G401 (cell line): ENCODE data around the gene OSCP1. TPM values are rescaled to one million over a fixed set of nuclear protein-coding genes. Genes with fewer than 3 reads are reported as not detected.

Experiments
- DNase-seq: peaks from one replicate; pipeline ENCODE4 v3.0.0-alpha.2; 2015; ENCODE audit warnings: low spot score
- in situ Hi-C: cut with HindIII; loops from 2 replicates; pipeline ENCODE4 v1.10.0; 2016; ENCODE audit warnings: low sequenced_read_pairs, mixed read lengths
- total RNA-seq: library from RNA; depleted of rRNA; stranded (reverse); fragments of >200 nt; shearing (Covaris generic); gene quantifications from 2 replicates; pipeline ENCODE4 v1.2.3, GENCODE V29; 2014

The OSCP1 gene
- total RNA-seq, 1 experiment from 2014 or later: 16.2 TPM

DNA sequence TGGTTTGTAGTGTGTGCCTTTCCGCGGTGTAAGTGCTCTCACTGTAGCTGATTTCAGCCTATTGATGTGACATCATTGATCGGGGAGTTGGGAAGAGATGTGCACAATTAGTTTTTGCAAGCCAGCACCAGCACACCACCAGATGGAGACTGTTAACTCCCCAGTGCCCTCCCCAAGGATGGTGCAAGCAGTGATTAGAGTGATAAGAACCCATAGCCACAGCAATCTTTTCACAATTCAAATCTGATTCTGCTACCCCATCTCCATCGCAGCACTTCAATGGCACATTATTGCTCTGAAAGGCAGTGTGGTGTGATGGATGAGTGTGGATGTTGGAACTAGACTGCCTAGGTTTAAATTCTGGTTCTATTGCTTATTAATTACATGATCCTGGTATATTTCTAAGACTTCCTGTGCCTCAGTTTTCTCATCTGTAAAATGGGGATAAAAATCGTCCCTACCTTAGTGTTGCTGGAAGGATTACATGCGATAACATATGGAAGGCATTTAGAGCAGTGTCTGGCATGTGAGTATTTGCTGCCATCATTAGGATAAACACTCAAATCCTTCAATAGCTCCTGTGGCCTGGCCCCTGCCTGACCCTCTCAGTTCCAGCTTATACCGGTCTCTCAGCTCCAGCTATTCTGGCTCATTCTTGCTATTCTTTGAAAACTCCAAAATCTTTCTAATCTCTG lies 25.8 kb upstream of the OSCP1 start:
- no peak for DNase-seq
- in situ Hi-C loops: no loop called here

DNA sequence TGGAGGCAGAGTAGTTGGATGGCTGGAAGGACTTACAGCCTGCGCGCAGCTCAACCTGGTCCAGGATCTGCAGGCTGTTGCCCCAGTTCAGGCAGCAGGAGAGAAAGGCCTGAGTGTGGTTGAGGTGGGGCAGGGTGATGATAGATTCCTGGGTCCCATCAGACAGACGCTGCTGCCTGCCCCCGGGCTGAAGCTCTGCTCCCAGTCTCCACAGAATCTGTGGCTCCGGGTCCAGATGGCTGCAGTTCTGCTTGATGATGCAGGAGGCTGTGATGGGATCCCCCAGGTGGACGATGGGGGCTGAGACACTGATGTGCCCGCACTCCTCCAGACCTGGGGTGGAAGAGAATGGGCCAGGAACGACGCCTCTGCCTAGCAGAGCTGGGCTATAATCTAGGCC lies 25.1 kb upstream of the OSCP1 start:
- in situ Hi-C loops: no loop called here
- DNase-seq: no peak

DNA sequence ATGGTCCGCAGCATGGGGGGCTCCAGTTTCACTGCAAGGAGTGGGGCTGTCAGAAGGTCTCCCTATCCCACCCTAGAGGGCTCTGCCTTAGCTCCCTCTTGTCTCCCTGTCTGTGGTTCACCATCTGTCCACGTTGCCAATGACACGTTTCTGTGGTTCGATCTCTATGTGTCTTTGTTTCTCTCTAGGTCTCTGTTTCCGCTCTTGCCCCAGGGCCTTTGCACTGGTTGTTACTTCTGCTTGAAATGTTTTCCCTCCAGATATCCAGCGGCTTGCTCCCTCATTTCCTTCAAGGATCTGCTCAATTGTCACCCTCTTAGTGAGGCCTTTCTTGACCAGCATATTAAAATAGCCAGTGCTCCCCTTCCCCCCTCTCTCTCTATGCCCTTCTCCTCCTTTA lies 22.4 kb upstream of the OSCP1 start:
- in situ Hi-C loops: no loop called here
- DNase-seq: no peak

DNA sequence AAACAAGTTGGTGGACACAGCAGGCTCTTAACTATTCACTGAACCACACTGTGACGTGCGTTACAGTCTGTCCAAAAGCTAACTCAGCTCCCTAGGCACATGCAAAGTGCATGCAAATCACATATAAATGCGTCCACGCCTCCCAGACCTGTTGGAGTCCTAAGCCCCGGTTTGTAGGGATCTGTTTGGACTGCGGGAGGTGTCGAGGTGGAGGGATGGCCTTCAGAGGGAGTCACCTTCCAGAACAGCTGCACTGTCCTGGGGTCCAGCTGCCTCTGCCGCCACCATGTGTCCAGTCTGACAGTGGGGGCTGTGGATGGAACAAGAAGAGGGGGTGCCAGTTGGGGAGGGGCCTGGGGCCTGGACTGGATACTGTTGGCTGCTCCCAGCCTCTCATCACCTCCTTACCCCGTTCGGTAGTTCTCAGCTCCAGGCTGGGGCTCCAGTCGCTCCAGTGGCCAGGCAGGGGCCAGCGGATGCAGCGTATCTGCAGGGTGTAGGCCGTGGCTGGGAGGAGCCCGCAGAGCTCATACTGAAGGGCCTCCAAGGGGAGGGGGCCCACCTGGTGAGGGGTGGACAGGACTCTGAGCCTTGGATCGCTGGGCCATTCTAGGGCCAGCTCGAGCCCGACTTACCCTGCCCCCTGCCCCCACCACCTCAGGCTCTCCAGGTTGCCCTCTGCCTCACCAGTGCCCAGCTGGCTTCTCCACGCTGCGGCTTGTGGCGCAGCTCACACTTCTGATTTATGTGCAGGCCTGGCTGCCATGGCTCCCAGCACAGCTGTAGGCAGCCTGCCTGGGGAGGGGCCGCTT lies 21.8 kb upstream of the OSCP1 start:
- no peak for DNase-seq
- in situ Hi-C loops: no loop called here

DNA sequence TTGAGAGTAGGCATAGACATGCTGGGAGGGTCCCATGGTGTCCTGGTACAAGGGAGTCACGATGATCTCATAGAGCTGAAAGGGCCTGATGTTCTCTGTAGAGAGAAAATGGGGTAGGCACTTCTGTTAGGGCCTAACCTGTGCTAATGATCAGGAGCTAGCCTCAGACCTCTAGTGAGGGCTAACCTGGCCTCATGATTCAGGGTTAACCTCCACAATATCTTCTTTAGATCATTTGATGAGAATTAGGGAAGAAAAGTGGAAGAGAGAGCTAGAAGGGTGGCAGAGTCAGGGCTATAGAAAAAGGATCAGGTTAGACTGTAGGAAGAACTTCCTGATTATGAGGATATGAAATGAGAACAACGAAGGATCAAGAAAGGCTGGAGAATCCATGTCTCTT lies 18.9 kb upstream of the OSCP1 start:
- in situ Hi-C loops: no loop called here

DNA sequence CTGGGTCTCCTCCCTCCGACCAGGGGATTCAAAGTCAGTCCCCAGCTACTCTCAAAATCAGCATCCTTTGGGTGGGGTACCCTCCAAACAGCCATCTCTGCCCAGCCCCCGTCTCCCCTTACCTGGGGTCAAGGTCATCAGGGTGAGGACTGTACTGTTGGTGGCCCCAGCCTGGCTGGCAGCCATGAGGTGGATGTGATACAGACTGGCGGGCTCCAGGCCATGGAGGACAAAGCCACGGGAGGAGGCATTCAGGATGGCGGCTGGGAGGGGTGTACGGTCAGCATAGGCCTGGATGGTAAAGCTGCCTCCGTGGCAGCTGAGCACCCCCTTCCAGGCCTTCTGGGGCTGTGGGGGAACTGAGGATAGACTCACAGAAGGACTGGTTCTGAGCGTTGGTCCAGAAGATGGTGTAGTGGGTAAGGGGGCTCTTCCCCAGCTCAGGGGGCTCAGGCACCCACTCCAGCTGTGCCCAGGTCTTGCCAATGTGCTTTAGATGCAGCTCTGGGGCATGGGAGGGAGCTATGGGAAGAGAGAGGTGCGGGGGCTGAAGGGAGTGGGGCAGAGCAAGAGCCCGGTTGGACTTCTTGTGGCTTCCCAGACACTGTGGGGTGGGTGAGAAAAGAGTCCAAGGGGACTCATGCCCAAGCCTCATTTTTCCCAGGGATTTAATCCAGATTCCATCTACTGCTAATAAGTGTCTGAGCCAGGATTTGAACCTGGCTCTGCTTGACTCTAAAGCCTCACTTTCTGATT lies 17.6 kb upstream of the OSCP1 start:
- no peak for DNase-seq
- in situ Hi-C loops: no loop called here

More for the DNA sequence above, 18.9 kb upstream of the OSCP1 start:
- no peak for DNase-seq

DNA sequence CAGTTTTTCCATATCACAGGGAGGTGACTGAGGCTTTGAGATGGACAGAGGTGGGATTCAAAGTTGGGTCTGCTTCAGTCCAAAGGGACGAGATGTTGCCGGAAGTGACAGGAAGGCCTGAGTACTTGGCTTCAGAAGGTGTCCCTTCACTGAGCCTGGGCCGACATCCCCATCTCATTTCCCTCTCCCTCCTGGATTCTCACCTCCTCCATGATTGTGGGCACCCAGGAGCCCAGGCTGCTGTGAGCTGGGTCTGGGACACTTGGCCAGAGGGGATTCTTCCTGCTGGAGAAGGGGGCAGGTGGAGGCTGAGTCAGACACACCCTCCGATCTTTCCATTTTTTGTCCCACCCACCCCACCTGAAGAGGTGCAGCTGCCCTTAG lies 16.8 kb upstream of the OSCP1 start:
- in situ Hi-C loops: no loop called here
- no peak for DNase-seq

DNA sequence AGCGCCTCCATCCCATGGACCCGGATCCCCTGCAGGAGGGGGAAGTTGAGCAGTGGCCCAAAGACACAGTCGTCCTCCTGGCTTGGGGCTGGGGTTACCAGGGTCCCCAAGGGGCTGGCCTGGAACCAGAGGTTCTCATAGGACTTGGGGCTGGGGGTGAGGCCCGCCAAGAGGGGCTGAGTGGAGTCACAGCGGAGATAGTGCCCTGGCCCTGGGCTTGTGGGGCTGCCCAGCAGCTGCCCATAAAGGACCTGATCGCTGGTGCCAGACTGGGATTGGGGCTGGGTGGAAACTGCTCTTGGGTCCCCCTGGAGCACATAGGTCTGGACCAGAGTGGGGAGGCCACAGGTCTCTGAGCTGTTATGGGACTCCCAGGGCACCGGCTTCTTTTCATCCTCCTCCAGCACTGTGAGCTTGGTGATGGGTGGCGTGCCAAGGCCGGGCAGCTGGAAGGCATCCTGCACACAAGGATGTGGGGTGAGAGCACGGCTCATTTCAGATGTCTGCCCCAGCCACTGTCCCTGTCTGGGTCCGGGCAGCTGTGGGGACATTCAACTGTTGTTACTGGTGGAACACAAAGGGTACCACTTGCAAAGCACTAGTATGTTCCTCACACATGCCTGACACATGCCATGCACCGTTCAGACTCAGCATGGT lies 16.2 kb upstream of the OSCP1 start:
- in situ Hi-C loops: no loop called here
- DNase-seq: no peak

DNA sequence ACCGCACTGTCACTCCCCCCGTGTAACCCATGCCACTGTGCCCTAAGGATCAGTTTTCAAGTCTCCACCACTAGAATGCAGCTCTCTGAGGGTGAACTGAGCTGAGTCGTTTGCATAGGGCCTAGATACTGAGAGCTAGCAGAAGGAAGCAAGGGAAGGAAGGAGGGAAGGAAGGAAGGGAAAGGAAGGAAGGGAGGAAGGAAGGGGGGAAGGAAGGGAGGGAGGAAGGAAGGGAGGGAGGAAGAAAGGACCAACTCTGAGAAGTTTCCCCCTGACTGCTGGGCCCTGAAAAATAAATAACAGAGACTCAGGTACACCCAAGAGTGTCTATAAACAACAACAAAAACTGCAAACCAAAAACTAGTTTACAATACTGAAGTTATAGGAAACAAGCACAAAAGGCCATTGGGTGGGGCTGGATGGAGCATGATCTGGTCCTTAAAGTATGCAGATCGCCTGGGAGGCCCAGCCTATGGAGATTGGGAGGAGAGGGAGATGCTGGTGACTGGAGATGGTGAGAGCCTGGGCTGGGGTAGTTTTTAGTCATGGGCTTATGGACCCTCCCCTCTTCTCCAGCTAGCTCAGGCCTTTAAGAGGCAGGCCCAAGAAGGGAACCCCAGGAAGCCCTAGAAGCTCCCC lies 15.6 kb upstream of the OSCP1 start:
- in situ Hi-C loops: no loop called here
- DNase-seq: no peak

DNA sequence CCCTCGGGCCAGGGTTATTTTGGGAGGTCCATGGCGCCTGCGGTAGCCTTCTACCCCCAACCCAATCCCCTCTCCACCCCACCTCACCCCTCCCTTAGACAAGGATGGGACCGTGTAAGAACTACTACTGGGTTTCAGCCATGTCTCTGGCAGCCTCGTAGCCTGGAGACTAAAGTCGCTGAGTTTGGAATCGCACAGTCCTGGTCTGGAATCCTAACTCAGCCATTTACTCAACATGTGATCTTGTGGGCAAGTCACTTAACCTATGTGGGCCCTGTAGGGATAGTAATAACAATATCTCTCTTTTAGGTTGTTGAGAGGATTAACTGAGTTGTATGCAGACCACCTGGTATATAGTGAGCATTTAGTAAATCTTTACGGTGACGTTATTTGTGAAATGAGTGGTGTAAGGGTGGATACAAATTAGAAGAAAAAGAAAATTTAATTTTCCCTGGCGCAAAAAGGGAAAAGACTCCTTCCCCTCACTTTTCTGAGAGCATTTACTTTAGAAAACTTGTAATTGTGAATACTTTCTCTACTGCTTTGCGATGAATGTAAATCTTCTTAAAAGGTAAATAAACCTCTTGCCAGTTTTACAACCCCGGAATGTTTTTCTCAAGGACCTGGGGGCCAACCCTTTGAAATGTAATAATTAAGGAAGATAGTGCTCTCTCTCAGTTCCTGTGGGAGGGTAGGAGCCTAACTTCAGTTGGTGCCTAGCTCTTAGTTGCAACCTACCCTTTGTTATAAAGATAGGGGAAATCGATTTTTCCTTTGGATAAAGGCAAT lies 14.5 kb upstream of the OSCP1 start:
- no peak for DNase-seq
- in situ Hi-C loops: no loop called here

DNA sequence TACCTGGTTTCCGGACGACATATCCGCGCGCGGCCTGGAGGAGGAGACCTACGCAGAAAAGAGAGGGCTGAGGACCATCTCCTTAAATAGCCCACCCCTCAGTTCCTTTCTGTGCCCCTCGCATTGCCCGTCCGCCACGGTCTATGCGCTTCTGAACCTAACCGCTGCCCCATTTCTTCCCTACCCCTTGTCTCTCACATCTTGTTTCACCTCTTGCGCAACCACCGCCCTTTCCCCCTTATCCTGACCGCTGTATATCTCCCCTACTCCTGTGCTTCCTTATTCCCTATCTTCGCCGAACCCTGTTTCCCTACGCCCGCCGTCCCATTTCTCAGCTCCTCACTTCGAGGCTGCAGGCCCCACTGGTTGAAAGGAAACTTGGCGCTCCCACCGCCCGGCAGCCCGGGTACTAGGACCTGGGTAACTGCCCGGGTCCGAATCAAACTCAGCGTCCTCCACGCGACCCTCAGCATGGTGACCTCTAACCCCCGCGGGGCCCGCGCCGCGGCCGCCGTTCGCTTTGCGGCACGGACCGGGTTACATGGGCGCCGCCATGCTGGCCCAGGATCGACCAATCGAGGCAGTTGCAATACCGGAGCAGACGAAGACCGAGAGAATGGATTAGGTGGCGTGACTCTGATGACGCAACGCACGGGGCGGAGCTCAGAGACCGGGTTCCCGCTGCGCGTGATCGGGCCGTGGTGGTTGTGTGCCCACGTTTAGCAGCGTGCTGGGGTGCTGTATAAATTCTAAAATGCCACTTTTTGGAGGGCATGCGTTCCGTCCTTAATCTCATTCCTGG lies 13.8 kb upstream of the OSCP1 start, which contains the start of gene MRPS15:
Gene MRPS15, minus strand, starts transcription at position 582 of the 802 bp plus-strand sequence. Its CDS starts 109 bp downstream, at position 473.
- in situ Hi-C loops: no loop called here
- peak; percentile 97 for DNase-seq

DNA sequence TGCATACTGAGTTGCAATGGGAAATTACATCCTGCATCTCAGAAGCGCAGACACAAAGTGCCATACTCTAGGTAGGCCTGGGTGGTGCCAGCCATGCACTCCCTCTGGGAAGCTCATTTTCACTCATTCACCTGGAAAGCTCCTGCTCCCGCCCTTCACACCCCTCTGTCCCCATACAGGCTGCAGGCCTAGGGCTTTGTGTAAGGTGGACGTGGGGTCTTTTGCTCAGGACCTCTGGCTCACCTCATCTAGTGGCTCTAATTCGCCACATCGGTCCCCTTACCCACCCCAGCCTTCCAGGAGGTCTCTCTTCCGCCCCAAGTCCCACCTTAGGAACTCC lies 13.2 kb upstream of the OSCP1 start:
- in situ Hi-C loops: no loop called here
- DNase-seq: no peak

DNA sequence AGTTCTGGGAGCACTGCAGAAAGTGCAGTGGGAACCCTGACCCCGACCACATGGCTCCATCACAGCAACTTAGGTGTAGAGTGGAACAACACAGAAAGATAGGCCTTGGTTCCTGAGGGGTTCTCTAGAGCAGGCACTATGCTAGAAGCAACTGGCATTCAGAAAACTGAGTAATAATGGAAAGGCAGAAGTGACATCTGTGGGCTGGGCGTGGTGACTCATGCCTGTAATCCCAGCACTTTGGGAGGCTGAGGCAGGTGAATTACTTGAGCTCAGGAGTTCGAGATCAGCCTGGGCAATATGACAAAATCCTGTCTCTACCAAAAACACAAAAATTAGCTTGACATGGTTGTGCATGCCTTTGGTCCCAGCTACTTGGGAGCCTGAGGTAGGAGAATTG lies 8.7 kb upstream of the OSCP1 start:
- DNase-seq: no peak
- in situ Hi-C loops: no loop called here

DNA sequence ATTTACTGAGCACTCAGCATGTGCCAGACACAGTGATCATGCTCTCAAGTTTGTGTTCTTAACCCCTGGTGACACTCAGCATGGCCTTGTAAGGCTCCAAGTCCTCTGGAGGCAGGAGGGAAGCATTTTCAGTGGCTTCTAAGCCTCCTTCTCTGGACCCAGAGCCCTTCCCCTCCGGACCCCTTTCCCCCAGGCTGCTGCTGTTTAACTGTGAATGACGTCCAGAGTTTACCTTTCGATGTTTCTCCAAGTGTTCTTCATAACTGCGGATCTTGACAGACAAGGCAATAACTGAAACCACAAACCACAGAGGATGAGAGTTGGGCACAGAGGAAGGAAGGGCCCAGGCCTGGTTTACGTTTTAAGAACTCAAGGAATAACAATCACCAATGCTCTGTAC lies 7.4 kb upstream of the OSCP1 start:
- DNase-seq: no peak
- in situ Hi-C loops: no loop called here

DNA sequence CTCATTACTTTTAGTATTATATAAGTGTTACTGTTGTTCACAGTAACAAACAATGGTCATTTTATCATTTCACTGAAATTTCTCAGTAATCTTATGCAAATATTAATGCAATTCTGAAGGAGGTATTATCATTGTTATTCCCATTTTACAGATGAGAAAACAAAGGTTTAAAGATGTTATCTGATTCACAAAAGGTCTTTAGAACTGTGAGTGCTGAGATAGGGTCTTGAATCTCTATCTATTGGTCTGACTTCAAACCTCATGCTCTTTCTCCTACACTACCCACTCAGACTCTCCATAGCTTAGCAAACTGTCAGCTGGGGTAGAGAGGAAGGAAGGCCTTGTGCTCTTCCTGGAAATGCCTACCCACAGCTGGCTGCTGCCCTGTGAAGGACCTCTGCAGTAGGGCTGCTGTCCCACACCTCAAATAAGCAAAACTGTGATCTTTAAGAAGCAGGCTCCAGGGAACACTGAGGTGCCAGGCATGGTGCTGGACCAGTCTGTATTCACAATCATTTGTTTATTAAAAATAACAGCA lies 6.2 kb upstream of the OSCP1 start:
- in situ Hi-C loops: no loop called here
- no peak for DNase-seq

DNA sequence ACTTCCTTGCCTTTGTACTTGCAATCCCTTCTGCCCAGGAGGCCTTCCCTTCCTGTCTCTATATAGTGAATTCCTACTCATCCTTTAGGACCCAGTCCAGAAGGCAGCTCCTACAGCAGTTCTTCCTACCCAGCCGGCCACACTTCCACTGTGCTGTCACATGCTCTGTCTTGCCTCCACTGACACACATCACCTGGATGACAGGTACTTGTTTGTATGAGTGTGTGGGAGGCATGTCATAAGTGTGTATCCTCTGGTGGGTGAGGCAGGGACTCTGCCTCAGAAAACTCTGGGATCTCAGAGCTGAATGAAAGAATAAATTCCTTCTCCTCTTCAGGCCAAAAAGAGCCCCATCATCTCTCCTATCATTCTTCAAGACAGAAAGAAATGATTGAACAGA lies 5.1 kb upstream of the OSCP1 start:
- DNase-seq: no peak
- in situ Hi-C loops: no loop called here

DNA sequence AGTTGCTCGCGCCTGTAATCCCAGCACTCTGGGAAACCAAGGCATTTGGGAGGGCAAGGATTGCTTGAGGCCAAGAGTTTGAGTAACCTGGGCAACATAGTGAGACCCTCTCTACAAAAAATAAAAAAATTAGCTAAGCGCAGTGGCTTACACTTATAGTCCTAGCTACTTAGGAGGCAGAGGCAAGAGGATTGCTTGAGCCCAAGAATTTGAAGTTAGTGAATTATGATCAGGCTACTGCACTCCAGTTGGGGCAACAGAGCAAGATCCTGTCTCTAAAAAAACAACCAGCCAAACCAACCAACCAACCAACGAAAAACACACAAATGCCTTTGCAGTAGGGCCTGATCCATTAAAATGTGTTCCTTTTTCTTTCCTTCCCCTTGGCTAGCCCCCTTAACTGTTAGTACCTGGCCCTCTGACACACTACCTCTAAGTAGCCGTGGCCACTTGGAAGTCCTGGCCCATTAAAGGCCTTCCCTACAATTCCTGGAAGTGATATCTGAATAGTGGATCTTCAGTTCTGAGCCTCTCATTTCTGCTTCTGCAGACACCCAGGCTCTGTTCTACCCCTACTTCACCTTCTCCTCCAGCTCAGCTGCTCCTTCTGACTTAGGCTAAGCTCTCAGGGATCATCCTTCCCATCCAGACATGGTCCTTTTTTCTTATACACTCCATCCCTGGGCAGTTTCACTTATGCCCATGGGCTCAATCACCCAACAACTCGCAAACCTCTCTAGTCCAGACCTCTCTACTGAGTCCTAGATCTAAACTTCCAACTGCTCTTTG lies 3.5 kb upstream of the OSCP1 start:
- in situ Hi-C loops: no loop called here
- no peak for DNase-seq
